ENCODE measurements around the gene MRPL16.
"Not testable (repeated sequence)": the region's sequence is repeated elsewhere in the genome, so short reads cannot be mapped to it uniquely, and the experiment has no call there.

MRPL16 gene

GRCh38 chr11:59787255-59787588, 23.4 kb downstream of the MRPL16 start:
- H3K9me3 ChIP-seq (ENCODE audit: low read depth, low read length) = no peaks in the 10 kb centered on the region
- no peaks in the 10 kb centered on the region for H3K36me3 ChIP-seq (ENCODE audit: insufficient read depth, low read length)
- no peak overlapping the region for H3K4me3 ChIP-seq
- no peak overlapping the region for H3K27ac ChIP-seq
- no peak for TF ChIP-seq POLR2AphosphoS5 (IDR thresholded peaks at IDR 0.05; ENCODE audit: borderline replicate concordance, low read depth, low read length)
- TF ChIP-seq FOXP2 (optimal IDR thresholded peaks at IDR 0.05; ENCODE audit: control extremely low read depth, extremely low read length, insufficient read depth) = no peak
- TF ChIP-seq EZH2 (IDR thresholded peaks at IDR 0.05) = no peak
- DNase-seq (ENCODE audit: low read depth, low spot score) = no peak
- H3K9ac ChIP-seq (ENCODE audit: insufficient read length) = no peak overlapping the region

- Histone ChIP-seq H3K9me3 (ENCODE audit: low read depth, low read length) (no peaks in the 10 kb centered on the region), H3K36me3 (ENCODE audit: insufficient read depth, low read length) (no peaks in the 10 kb centered on the region), H3K9ac (ENCODE audit: insufficient read length) (no peak overlapping the region), H3K27ac (no peak overlapping the region), H3K4me3 (no peak overlapping the region)
- no peak for DNase-seq (ENCODE audit: low read depth, low spot score)
- TF ChIP-seq EZH2 (IDR thresholded peaks at IDR 0.05) (no peak), POLR2AphosphoS5 (IDR thresholded peaks at IDR 0.05; ENCODE audit: borderline replicate concordance, low read depth, low read length) (no peak), FOXP2 (optimal IDR thresholded peaks at IDR 0.05; ENCODE audit: control extremely low read depth, extremely low read length, insufficient read depth) (no peak)
Measured at GRCh38 chr11:59785818-59786217, 24.8 kb downstream of the MRPL16 start.

GRCh38 chr11:59784441-59784840, 26.1 kb downstream of the MRPL16 start:
- H3K36me3 ChIP-seq (ENCODE audit: insufficient read depth, low read length); H3K9ac ChIP-seq (ENCODE audit: insufficient read length); H3K27ac ChIP-seq; H3K9me3 ChIP-seq (ENCODE audit: low read depth, low read length); H3K4me3 ChIP-seq; DNase-seq (ENCODE audit: low read depth, low spot score): not testable (repeated sequence)

GRCh38 chr11:59783632-59784090, 26.9 kb downstream of the MRPL16 start:
- no peak for DNase-seq (ENCODE audit: low read depth, low spot score)
- no peak overlapping the region for H3K27ac ChIP-seq
- H3K36me3 ChIP-seq (ENCODE audit: insufficient read depth, low read length) = no peaks in the 10 kb centered on the region

GRCh38 chr11:59782080-59782479, 28.5 kb downstream of the MRPL16 start:
- no peak overlapping the region for H3K27ac ChIP-seq
- TF ChIP-seq FOXP2 (optimal IDR thresholded peaks at IDR 0.05; ENCODE audit: control extremely low read depth, extremely low read length, insufficient read depth) (no peak), EZH2 (IDR thresholded peaks at IDR 0.05) (no peak), POLR2AphosphoS5 (IDR thresholded peaks at IDR 0.05; ENCODE audit: borderline replicate concordance, low read depth, low read length) (no peak)
- DNase-seq (ENCODE audit: low read depth, low spot score) = no peak
- H3K9ac ChIP-seq (ENCODE audit: insufficient read length) = no peak overlapping the region
- H3K4me3 ChIP-seq = no peak overlapping the region
- no peaks in the 10 kb centered on the region for H3K9me3 ChIP-seq (ENCODE audit: low read depth, low read length)
- no peaks in the 10 kb centered on the region for H3K36me3 ChIP-seq (ENCODE audit: insufficient read depth, low read length)

More at GRCh38 chr11:59783632-59784090, 26.9 kb downstream of the MRPL16 start:
- Histone ChIP-seq H3K9ac (ENCODE audit: insufficient read length) (no peak overlapping the region), H3K9me3 (ENCODE audit: low read depth, low read length) (no peaks in the 10 kb centered on the region), H3K4me3 (no peak overlapping the region)
- TF ChIP-seq FOXP2 (optimal IDR thresholded peaks at IDR 0.05; ENCODE audit: control extremely low read depth, extremely low read length, insufficient read depth) (no peak), POLR2AphosphoS5 (IDR thresholded peaks at IDR 0.05; ENCODE audit: borderline replicate concordance, low read depth, low read length) (no peak), EZH2 (IDR thresholded peaks at IDR 0.05) (no peak)

GRCh38 chr11:59779487-59779886, 31.1 kb downstream of the MRPL16 start:
- H3K9ac ChIP-seq (ENCODE audit: insufficient read length) = no peak overlapping the region
- no peak for TF ChIP-seq EZH2 (IDR thresholded peaks at IDR 0.05)
- no peak for TF ChIP-seq POLR2AphosphoS5 (IDR thresholded peaks at IDR 0.05; ENCODE audit: borderline replicate concordance, low read depth, low read length)
- no peak for DNase-seq (ENCODE audit: low read depth, low spot score)
- H3K9me3 ChIP-seq (ENCODE audit: low read depth, low read length) = no peaks in the 10 kb centered on the region
- no peaks in the 10 kb centered on the region for H3K36me3 ChIP-seq (ENCODE audit: insufficient read depth, low read length)
- H3K4me3 ChIP-seq = no peak overlapping the region
- no peak overlapping the region for H3K27ac ChIP-seq

- DNase-seq (ENCODE audit: low read depth, low spot score) = no peak
- H3K4me3 ChIP-seq = no peak overlapping the region
- H3K9me3 ChIP-seq (ENCODE audit: low read depth, low read length) = no peaks in the 10 kb centered on the region
- TF ChIP-seq POLR2AphosphoS5 (IDR thresholded peaks at IDR 0.05; ENCODE audit: borderline replicate concordance, low read depth, low read length) (no peak), EZH2 (IDR thresholded peaks at IDR 0.05) (no peak), FOXP2 (optimal IDR thresholded peaks at IDR 0.05; ENCODE audit: control extremely low read depth, extremely low read length, insufficient read depth) (no peak)
- no peak overlapping the region for H3K27ac ChIP-seq
- H3K36me3 ChIP-seq (ENCODE audit: insufficient read depth, low read length) = no peaks in the 10 kb centered on the region
- H3K9ac ChIP-seq (ENCODE audit: insufficient read length) = no peak overlapping the region
Measured at GRCh38 chr11:59778122-59778521, 32.5 kb downstream of the MRPL16 start.

- no peak for DNase-seq (ENCODE audit: low read depth, low spot score)
- Histone ChIP-seq H3K36me3 (ENCODE audit: insufficient read depth, low read length) (no peaks in the 10 kb centered on the region), H3K27ac (no peak overlapping the region), H3K9me3 (ENCODE audit: low read depth, low read length) (no peaks in the 10 kb centered on the region), H3K9ac (ENCODE audit: insufficient read length) (no peak overlapping the region), H3K4me3 (no peak overlapping the region)
- TF ChIP-seq EZH2 (IDR thresholded peaks at IDR 0.05) (no peak), FOXP2 (optimal IDR thresholded peaks at IDR 0.05; ENCODE audit: control extremely low read depth, extremely low read length, insufficient read depth) (no peak), POLR2AphosphoS5 (IDR thresholded peaks at IDR 0.05; ENCODE audit: borderline replicate concordance, low read depth, low read length) (no peak)
Measured at GRCh38 chr11:59777104-59777503, 33.5 kb downstream of the MRPL16 start.

- no peak for TF ChIP-seq EZH2 (IDR thresholded peaks at IDR 0.05)
- TF ChIP-seq POLR2AphosphoS5 (IDR thresholded peaks at IDR 0.05; ENCODE audit: borderline replicate concordance, low read depth, low read length) = no peak
- no peak for TF ChIP-seq FOXP2 (optimal IDR thresholded peaks at IDR 0.05; ENCODE audit: control extremely low read depth, extremely low read length, insufficient read depth)
- H3K36me3 ChIP-seq (ENCODE audit: insufficient read depth, low read length) = no peaks in the 10 kb centered on the region
- H3K9ac ChIP-seq (ENCODE audit: insufficient read length) = no peak overlapping the region
- no peak for DNase-seq (ENCODE audit: low read depth, low spot score)
- no peaks in the 10 kb centered on the region for H3K9me3 ChIP-seq (ENCODE audit: low read depth, low read length)
- H3K27ac ChIP-seq = no peak overlapping the region
- H3K4me3 ChIP-seq = no peak overlapping the region
Measured at GRCh38 chr11:59776210-59777066, 34.1 kb downstream of the MRPL16 start.

Data from SK-N-MC (cell line).